Right kidney (tissue), 1 donor: ENCODE data around the gene ARL15.
A peak's percentile ranks its signal among the peaks of the same experiment; 100 is the strongest.

Source experiments
- DNase-seq: peaks from one replicate; pipeline ENCODE4 v3.0.0-alpha.2; 2016

The ARL15 gene

DNA sequence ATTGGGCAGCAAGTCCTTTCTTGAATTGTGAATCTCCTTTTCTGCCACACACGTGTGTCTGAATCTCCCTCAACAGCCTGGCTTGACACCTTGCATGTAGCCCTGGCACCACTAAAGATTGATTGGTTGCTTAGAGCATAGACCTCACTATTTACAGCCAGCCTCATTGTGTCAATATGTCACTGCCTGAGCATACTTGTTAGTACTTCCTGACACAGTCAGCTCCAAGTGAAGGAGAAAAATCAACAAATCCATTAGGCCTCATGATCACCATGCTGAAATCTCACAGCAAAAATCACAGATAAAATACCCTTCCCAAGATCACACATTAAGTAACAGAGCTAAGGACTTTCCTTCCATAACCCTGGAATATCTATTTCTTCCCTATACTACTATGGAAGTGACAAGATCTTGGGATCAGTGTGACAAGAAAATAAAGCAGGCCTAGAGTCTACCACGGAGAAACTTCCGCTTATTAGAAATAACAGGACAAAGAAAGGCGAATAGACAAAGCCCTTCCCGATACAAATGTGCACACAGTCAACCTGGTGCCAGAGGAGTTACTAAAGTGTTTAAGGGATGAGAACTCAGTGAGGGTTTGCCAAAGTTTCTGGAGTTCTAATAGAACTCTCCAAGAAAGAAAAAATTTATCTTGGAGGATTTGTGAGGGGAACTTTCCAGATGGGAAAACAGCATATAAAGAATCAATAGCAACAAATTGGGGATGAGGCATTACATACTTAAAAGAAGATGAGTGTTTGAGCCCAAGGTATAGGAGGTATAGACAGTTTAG is 5.6 kb upstream of the ARL15 start:
- DNase-seq: no peak

DNA sequence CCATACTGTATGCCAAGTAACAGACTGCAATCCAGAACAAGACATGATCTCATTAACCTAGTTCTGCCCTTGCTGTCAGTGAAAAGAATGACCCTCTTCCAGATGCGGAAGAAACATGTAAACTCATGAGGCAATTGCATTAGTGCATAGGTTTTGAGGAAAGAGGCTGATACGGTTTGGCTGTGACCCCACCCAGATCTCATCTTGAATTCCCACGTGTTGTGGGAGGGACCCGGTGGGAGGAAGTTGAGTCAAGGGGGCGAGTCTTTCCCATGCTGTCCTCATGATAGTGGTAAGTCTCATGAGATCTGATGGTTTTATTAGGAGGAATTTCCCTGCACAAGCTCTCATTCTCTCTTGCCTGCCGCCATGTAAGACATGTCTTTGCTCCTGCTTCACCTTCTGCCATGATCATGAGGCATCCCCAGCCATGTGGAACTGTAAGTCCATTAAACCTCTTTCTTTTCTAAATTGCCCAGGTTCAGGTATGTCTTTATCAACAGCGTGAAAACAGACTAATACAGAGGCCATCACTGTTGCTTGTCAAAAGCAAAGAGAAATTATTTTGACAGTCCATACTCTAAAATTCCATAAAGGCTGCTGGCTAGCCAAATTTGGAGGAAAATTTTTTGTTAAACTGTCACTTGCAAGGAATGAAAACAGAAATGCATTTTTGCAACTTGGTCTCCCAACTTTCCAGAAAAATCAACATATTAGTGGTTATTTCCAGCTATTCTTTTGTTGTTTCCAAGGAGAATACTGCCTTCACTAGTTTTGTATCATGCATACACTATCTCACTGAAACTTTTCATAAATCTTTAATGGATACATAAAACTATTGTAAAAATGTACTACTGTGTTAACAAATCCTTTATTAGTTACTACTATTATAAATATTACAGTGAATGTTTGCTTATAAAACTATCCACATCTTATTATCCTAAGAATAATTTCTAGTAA is 3.2 kb upstream of the ARL15 start:
- DNase-seq: no peak

DNA sequence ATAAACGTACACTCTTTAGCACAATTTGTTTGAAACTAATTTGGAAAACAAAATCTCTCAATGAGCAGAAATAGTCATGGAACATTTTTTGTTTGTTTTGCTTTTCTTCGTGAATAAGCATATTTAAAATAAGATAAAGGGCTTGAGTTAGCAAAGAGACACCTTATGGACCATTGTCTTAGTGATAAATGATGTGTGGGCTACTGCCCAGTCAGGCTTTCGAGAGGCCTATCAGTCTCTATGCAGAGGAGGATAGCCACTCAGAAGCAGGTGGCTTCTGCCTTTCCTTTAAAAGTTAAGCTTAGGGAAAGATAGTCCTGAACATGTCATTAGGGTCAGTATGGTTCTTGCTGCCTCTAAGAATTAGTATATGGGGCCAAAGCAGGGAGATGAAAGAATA is 2.1 kb upstream of the ARL15 start:
- no peak for DNase-seq

DNA sequence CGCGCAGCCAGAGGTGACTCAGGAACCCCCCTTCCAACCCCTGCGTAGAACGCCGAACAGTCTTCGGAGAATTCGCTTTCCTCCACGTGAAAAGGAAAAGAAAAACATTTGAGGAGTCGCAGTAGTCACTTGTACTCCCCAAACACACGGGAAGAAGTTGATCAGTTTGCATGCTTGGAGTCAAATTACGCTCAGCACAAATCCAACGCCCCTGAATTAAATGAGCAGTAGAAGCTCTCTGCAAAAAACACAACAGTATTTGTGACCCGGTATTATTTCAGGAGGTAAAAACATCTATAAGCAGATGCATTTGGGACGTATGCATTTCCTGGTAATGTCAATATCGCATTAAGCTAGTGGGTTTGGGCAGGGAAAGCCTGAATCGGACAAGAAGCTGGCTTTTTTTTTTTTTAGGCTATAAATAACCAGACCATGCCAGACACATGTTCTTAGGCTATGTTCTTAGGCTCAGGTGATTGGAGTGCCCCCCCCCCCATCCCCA is 854 bp upstream of the ARL15 start:
- no peak for DNase-seq

DNA sequence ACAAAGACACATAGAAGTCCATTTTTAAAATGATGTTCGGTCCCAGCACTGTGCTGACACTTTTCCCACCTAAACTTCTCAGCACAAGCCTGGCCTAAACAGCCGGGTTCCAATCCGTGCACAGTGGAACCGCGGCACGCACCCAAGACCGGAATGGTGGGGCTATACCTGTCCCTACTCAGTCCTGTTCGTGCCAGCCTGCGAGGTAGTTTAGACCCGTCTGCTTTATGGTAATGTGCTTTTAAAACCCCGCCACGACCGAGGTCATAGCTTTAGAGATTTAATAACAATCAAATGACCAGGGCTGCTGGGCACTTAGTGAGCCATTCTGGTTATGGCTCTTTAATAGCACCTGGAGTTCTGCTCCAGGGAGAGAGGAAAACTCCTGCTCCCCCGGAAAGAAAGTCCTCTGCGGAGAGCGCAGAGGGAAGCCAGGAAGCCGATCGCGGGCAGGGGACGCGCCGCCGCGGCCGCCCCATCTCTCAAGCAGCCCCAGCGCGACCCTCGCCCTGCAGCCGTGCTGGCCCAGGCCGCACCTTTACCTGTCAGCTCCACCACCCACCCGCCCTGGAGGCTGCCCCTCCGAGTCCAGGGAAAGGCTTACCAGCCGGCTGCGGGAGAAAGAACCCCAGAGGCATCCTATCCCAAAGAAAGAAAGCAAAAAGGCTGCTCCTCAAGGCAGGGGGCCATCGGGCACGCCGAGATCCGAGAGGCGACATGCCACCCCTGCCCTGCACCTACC is 511 bp downstream of the ARL15 start:
- DNase-seq: peak; percentile 94

DNA sequence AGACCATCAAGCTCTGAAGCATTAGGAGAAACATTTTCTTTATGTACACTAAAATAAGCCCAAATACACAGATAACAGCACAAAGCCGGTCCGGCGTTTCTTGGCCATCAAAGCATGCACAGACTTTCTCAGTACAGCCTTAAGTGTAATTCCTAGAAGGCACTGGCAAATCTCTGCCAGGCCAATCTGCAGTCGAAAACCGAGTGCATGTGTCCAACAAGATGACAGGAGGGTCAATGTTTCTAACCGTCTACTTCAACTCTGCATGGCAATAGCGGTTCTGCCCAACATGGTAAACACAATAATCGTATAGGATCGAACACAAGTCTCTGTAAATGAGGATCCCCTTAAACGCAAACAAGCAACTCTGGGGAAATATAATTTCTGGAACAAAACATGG is 1.1 kb downstream of the ARL15 start:
- DNase-seq: no peak

DNA sequence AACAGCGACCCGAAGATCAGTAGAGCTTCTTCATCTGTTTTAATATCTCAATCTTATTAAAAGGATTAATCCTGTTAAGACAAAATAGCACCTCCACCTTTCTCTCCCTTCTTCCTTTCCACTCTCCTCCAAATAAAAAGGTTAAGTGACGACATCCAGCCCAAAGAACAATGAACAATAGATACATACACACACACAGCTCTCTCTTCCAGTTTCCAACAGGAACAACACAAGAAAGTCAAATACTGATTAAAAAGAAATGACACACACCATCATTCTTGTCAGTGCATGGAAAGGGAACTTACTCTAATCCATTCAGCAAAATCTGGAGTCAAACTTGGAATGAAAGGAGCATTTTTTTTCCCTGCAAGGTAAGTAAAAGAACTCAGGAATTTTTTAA is 2.8 kb downstream of the ARL15 start:
- no peak for DNase-seq

DNA sequence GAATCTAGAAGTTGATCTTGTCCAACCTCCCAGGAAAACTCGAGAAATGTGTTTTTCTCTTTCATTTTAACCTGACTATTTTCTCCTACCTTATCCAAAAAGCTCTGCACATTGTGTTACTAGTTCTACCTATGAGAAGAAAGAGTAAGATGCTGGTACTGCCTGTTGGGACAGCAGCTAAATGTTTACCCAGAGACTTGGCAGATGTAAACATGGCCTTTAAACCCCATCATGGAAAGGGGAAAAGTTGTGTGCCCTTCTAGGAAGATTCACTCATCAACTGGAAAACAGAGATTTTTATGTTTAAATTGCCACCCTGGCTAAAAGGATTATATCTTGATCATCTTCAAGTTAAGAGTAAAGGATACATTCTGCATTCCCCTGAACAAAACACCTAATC is 3.5 kb downstream of the ARL15 start:
- no peak for DNase-seq

DNA sequence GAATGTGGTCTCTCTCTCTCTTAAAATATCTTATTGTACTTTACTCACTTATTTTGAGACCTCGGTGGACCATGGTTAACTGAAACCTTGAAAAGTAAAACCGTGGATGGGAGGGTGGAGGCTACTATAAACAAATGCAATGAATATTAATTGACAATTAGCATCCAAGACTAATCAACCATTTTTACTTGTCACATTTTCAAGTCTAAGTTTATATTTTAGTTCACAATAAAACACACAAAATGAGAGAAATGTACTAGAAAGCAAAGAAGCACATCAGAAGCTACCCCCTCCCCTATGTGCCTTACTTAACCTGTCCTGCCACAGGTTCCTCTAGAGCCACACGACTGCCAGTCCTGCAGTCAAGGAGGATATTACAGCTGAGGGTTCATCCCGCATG is 4.6 kb downstream of the ARL15 start:
- DNase-seq: no peak

DNA sequence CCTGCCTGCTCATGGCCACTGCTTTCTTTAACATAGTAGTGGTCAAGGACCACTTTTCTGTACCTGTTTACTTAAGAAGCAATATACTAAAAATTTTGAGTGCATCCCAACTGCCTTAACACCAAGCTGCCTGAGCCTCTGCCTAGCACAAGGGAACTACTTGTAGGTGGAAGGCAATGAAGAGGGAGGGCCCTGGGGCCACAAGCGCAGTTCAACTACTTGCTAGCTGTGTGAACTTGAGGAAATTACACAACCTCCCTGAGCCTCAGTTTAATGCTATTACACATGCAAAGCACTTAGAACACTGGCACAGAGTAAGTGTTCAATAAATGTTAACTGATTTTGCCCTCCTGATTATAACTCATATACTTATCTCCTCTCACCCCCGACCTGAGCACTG is 6.3 kb downstream of the ARL15 start:
- DNase-seq: no peak

DNA sequence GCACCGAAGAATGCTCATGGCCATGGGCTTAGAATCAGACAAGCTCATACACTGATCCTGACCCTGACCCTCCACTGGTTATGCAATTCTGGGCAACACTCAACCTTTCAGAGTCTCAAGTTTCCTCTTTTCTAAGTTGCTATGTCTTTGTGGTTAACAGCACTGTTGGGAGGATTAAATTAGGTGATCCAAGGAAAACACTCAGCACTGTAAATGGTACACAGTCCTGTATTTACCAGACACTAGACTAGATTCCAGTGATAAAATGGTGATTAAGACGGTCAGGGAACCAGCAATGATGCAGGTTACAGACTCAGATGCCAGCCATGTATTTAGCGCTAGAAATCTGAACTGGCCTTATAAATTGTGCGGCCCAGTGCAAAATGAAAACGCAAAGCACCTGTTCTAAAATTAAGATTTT is 8.1 kb downstream of the ARL15 start:
- DNase-seq: no peak

DNA sequence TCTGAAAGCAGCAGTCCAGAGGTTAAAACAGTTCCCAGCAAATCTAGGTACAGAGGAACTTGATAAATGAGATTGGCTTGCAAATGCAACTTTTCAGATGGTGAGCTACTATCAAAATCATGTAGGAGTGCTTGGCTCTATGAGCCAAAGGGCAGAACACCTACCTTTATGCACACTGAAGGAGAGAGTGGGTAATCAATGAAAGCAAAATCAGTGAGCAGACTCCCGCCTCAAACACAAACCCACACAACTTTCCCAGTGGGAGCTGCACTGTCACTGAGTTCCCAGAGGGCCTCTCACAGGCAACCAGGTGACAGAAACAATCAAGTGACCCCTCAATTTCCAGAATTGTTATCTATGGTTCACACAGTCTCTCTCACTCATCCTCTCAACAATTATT is 8.5 kb downstream of the ARL15 start:
- DNase-seq: no peak

DNA sequence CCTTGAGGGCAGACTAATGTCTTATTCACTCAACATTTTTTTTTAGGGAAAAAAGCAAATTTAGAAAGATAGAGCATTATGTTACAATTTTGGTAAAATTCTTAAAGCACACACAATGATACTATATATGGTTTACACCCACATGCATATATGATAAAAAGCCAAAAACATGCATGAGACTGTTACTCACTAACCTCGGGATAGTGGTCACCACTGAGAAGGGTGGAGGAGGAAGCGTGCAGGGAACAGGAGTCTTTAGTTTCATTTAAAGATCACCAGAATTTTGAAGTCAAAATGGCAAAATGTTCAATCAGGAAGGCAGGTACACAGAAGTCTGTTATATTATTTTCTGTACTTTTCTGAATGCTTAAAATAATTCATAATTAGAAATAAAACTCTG is 9.2 kb downstream of the ARL15 start:
- DNase-seq: no peak

DNA sequence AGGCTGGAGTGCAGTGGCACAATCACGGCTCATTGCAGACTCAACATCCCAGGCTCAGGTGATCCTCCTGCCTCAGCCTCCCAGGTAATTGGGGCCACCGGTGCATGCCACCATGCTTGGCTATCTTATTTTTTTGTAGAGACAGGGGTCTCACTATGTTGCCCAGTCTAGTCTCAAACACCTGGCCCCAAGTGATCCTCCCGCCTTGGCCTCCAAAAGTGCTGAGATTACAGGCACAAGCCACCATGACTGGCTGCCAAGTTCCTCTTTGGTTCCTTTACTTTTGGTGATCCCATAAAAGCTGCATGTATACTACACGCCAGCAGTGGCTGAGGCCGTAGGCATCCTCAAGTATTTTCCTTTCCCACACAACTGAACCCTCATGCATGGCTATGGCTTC is 11.4 kb downstream of the ARL15 start:
- DNase-seq: no peak

DNA sequence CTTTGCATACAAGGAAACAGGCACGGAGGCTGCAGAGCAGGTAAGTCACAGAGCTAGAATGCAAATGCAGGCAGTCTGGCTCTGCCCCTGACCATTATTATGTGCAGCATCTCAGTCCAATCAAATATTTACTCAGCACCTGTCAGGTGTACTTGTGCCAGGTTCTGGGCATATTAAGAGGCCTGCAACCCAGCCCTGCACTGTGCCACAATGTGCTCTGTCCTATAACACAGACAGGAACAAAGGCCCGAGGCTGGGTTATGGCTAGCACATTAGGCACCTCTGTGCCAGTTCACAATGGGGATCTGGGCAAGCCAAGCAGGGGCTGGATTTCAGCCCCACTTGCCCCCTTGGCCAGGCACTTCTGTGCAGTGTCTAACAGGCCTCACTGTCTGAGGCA is 14.0 kb downstream of the ARL15 start:
- DNase-seq: no peak

DNA sequence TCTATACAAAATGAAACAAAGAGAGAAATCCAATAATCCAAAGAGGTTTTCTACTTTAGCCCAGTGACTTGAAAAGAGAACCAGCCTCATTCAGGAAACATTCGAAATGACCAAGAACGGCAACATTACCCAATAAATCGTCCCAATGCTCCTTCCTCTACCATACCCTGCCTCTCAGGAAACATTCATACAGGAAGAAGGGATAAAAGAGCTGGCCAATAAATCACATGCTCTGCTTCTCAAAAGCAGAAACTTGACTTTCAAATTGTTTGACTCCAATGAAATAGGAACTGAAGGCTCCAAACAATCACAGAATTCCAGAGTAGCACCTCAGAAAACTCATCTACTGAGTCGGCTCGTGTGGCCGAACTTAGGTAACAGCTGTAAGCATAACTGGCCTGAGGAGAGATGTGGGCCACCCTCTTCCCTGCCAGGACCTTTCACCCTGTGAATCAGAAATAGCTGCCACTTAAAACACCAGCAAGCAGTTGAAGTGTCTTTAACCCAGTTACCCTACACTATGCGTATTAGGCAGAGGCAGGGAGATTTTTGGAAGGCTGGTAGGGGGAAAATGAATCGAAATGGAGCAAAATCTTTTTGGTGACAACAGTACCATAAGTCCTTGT is 14.6 kb downstream of the ARL15 start:
- DNase-seq: no peak

DNA sequence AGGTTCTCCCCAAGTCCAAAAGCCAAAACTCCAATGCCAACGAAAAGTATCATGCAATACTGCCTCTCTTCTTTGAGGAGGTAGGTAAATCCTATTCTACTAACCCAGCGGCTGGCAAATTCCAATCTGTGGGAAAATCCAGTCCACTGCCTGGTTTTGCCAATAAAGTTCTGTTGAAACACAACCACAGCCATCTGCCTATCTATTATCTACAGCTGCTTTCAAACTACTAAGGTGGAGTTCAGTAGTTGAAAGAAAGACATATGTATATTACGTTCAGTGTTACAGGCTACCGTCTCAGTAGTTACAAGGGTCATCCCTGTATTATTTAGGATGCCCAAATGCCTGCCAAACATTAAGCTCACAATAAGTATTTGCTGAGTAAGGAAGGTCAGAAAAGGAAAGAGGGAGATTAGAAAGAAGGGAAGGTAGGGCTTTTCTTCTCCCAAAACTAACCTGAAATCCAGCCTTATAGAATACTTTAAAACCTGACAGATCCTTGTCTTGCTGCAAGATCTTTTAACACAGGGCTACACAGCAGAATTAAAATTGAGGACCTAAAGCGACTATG is 16.2 kb downstream of the ARL15 start:
- no peak for DNase-seq

DNA sequence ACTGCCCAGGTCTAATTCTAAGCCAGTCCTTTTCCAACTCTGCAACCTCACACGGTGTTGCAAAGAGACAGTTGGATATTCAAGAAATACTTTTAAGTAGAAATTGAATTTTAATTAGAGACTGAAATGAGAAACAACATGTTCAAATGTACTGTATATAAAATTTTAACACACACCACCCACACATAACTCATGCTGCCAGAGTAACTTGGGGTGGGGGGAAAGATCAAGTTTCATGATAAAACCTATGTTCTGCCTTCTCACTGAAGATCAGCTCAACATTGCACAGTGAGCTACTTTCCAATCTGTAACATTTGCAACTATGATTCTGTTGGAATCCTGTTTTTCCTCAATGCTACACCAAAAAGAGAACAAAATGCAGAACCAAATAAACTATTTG is 17.5 kb downstream of the ARL15 start:
- no peak for DNase-seq

DNA sequence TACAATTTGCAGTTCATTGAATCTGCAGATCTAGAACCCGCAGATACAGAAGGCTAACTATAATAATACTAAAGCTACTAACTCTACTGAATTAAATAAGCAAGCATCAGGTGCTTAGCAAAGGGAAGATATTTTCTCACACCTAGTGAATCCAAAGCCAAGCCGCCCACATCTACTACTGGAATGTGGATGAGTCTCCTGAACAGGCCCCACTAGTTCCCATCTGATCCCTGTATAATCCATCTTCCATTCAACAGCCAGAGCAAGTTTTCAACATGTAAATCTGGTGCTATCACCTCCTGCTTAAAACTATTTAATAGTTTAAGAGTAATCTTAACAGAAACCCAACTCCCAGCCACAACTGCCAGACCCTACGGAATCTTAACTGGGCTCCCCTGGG is 18.9 kb downstream of the ARL15 start:
- no peak for DNase-seq

DNA sequence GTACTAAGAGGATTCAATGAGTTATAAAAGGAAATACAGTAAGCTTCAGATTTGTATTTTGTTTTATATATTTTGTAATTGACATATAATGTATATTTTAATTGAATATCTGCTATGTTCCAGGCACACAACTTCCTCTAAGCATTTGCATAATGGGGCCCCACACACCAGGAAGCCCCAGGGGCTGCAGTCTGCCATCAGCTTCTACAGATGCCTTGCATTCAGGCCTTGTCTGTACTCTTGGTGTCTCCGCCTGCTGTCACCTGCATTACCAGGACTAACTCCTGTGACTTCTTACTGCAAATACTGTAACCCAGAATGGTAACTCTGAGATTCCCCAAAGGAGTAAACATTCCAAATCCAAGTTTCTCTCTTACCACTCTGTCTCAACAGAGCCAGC is 20.6 kb downstream of the ARL15 start:
- no peak for DNase-seq

DNA sequence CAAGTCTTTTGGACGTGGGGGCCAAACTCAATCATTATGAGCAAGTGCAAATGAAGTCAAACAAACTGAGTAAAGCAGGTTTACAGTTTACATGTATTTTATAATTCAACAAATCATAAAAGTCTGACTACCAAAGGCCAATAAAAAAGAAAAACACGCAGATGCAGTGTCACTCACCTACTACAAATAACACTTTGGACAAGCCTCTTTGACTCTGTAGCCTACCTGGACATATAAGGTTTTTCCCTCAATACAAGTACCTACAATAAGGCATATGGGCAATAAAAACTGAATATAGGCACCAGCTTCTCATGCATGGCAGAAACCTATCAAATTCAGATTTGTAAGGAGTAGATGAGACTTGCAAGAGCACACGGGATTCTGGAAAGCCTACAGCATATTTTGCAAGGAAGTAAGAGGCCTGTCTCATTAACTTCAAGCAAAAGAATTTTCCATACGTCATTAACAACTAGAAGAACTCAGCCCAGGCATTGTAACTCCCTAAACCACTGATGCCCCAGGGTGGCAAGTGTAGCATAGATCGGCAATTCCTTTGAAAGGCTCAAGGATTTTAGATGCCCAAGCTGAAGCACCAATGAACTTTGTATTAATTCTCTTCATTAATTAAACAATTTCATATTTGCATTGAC is 21.7 kb downstream of the ARL15 start:
- no peak for DNase-seq
